Endodermal cell (in vitro differentiated cells): ENCODE data around the gene PCDHGA11. TPM values are rescaled to one million over a fixed set of nuclear protein-coding genes. Genes with fewer than 3 reads are reported as not detected.
"Not testable (repeated sequence)": the region's sequence is repeated elsewhere in the genome, so short reads cannot be mapped to it uniquely, and the experiment has no call there.

ENCODE experiments used
- DNase-seq: peaks from one replicate; pipeline ENCODE4 v3.0.0-alpha.2; 2017
- H3K27ac ChIP-seq: 2 replicates; pipeline ENCODE4 v1.5.1; 2013; ENCODE audit warnings: mild to moderate bottlenecking, low read depth, low read length, moderate library complexity
- H3K27me3 ChIP-seq: 2 replicates; pipeline ENCODE4 v1.6.1; 2013; ENCODE audit warnings: mild to moderate bottlenecking, low read length, moderate library complexity; ENCODE audit not compliant: insufficient read depth, control insufficient read depth, poor library complexity, severe bottlenecking
- H3K36me3 ChIP-seq: 2 replicates; pipeline ENCODE4 v1.7.0; 2013; ENCODE audit warnings: mild to moderate bottlenecking, low read length, moderate library complexity; ENCODE audit not compliant: control insufficient read depth, insufficient read depth
- H3K4me1 ChIP-seq: one replicate; pipeline ENCODE4 v1.7.0; 2013; ENCODE audit warnings: low read length; ENCODE audit not compliant: control insufficient read depth, insufficient read depth
- H3K4me3 ChIP-seq: 2 replicates; pipeline ENCODE4 v1.5.1; 2013; ENCODE audit warnings: mild to moderate bottlenecking, low read length, moderate library complexity
- H3K9ac ChIP-seq: 2 replicates; pipeline ENCODE4 v1.6.1; 2013; ENCODE audit warnings: mild to moderate bottlenecking, low read length, moderate library complexity; ENCODE audit not compliant: poor library complexity, severe bottlenecking; ENCODE audit errors: extremely low read depth
- H3K9me3 ChIP-seq: 2 replicates; pipeline ENCODE4 v1.6.1; 2013; ENCODE audit warnings: mild to moderate bottlenecking, low read length, moderate library complexity; ENCODE audit not compliant: control insufficient read depth
- H3K27ac Mint-ChIP-seq: 2 replicates; pipeline ENCODE4 v1.8.0; 2020; ENCODE audit warnings: mixed read lengths
- H3K27me3 Mint-ChIP-seq: 2 replicates; pipeline ENCODE4 v1.8.0; 2021; ENCODE audit warnings: mild to moderate bottlenecking, mixed read lengths; ENCODE audit not compliant: insufficient read depth
- H3K36me3 Mint-ChIP-seq: 2 replicates; pipeline ENCODE4 v1.8.0; 2020; ENCODE audit warnings: low read depth, mixed read lengths
- H3K4me1 Mint-ChIP-seq: 2 replicates; pipeline ENCODE4 v1.8.0; 2020; ENCODE audit warnings: mixed read lengths
- H3K4me3 Mint-ChIP-seq: 2 replicates; pipeline ENCODE4 v1.8.0; 2020; ENCODE audit warnings: mild to moderate bottlenecking, moderate library complexity, mixed read lengths
- H3K9me3 Mint-ChIP-seq: 2 replicates; pipeline ENCODE4 v1.8.0; 2020; ENCODE audit warnings: mild to moderate bottlenecking, mixed read lengths
- WGBS, 2 experiments: methylation state at CpG; one replicate each; pipeline versions ENCODE4 v1.1.5 to v1.1.7; 2013; ENCODE audit warnings: missing lambda C conversion rate in 2 of 2, mixed read lengths in 1 of 2; ENCODE audit not compliant: insufficient coverage in 1 of 2, insufficient read length in 1 of 2; 5-methylcytosine and 5-hydroxymethylcytosine counted together
- total RNA-seq, 2 donors: library from RNA; stranded (reverse); fragmentation: NEBNext Ultra II Directional in 1 of 2; extraction: Animal tissue kit (Norgen Biotek cat#: 25700) in 1 of 2; gene quantifications; 2 replicates in 1 of 2; 3 replicates in 1 of 2; pipeline ENCODE4 v1.2.1, GENCODE V29; 2021
- TF ChIP-seq, protein P1 (sequence below): fragments of 200-600 bp; sonication (generic); conservative IDR thresholded peaks from 2 replicates; pipeline ENCODE4 v1.5.0; 2021; ENCODE audit warnings: antibody characterized with exemption, mild to moderate bottlenecking

The PCDHGA11 gene
- total RNA-seq, 2 donors from 2014 or later = 8.5 to 10.6 TPM

DNA sequence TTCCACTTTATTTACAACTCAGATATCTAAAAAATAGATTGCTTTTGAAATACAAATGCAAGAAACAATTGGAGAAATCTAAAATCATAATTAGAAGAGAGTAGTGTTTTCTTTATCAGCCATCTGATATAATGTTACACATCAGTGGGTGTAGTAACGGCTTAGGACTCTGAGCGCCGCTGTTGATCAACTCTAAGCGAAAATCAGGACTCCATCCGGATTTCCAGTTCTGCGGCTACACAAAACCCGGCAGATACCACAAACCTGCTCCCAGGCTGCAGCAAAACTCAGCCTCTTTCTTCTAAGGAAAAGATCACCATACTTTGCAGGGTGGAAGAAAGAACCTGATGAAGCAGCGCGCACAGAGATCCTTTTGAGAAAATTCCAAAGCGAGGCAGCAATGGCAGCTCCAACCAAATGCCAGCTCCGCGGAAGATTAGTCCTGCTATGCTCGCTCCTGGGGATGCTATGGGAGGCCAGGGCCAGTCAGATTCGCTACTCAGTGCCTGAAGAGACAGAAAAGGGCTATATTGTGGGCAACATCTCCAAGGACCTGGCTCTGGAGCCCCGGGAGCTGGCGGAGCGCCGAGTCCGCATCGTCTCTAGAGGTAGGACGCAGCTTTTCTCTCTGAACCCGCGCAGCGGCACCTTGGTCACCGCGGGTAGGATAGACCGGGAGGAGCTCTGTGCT, 18.2 kb upstream of the PCDHGA11 start, which contains the start of gene PCDHGA9:
Gene PCDHGA9, plus strand, starts transcription at position 226 of the 691 bp plus-strand sequence. Its CDS starts 175 bp downstream, at position 401.
- no peaks in the 10 kb centered on the region for H3K36me3 ChIP-seq
- TF ChIP-seq, protein P1, sequence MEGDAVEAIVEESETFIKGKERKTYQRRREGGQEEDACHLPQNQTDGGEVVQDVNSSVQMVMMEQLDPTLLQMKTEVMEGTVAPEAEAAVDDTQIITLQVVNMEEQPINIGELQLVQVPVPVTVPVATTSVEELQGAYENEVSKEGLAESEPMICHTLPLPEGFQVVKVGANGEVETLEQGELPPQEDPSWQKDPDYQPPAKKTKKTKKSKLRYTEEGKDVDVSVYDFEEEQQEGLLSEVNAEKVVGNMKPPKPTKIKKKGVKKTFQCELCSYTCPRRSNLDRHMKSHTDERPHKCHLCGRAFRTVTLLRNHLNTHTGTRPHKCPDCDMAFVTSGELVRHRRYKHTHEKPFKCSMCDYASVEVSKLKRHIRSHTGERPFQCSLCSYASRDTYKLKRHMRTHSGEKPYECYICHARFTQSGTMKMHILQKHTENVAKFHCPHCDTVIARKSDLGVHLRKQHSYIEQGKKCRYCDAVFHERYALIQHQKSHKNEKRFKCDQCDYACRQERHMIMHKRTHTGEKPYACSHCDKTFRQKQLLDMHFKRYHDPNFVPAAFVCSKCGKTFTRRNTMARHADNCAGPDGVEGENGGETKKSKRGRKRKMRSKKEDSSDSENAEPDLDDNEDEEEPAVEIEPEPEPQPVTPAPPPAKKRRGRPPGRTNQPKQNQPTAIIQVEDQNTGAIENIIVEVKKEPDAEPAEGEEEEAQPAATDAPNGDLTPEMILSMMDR = no peak
- peaks cover 4% of the 10 kb centered on the region for H3K27me3 Mint-ChIP-seq
- 93 to 95% methylated on average over 25 to 27 of the region's 27 CpGs for WGBS, 2 experiments
- peaks cover 46% of the 10 kb centered on the region for H3K36me3 Mint-ChIP-seq
- peaks cover 50% of the 10 kb centered on the region for H3K9me3 ChIP-seq
- H3K27ac ChIP-seq = no peak within 1 kb of the TSS
- no peaks in the 10 kb centered on the region for H3K4me1 Mint-ChIP-seq
- H3K4me3 ChIP-seq = no peak within 1 kb of the TSS
- no peak within 1 kb of the TSS for H3K9ac ChIP-seq
- no peak within 1 kb of the TSS for H3K27ac Mint-ChIP-seq
- H3K9me3 Mint-ChIP-seq = peaks cover 65% of the 10 kb centered on the region
- H3K27me3 ChIP-seq = no peaks in the 10 kb centered on the region
- DNase-seq = peak; percentile 46
- H3K4me3 Mint-ChIP-seq = no peak within 1 kb of the TSS
- H3K4me1 ChIP-seq = no peaks in the 10 kb centered on the region

GRCh38 chr5:141403387-141403786, 17.5 kb upstream of the PCDHGA11 start:
- H3K9me3 ChIP-seq = peaks cover 49% of the 10 kb centered on the region
- TF ChIP-seq, protein P1 = no peak
- H3K36me3 Mint-ChIP-seq = peaks cover 48% of the 10 kb centered on the region
- DNase-seq = peak; percentile 22
- no peaks in the 10 kb centered on the region for H3K4me1 ChIP-seq
- H3K4me3 ChIP-seq = no peak overlapping the region
- peaks cover 7% of the 10 kb centered on the region for H3K27me3 Mint-ChIP-seq
- H3K9ac ChIP-seq = no peak overlapping the region
- no peak overlapping the region for H3K4me3 Mint-ChIP-seq
- H3K27ac Mint-ChIP-seq = no peak overlapping the region
- H3K27ac ChIP-seq = no peak overlapping the region
- 95 to 98% methylated on average over 15 to 22 of the region's 22 CpGs for WGBS, 2 experiments
- no peaks in the 10 kb centered on the region for H3K36me3 ChIP-seq
- no peaks in the 10 kb centered on the region for H3K4me1 Mint-ChIP-seq
- H3K9me3 Mint-ChIP-seq = peaks cover 63% of the 10 kb centered on the region
- no peaks in the 10 kb centered on the region for H3K27me3 ChIP-seq

GRCh38 chr5:141407790-141408505, 12.9 kb upstream of the PCDHGA11 start, which contains the start of gene PCDHGB6:
TSS of gene PCDHGB6 (plus strand) at chr5:141408021. CDS start at chr5:141408203, 182 bp downstream.
- H3K27ac ChIP-seq = peak within 1 kb of the TSS; percentile 86
- H3K9me3 Mint-ChIP-seq = peaks cover 35% of the 10 kb centered on the region
- WGBS, 2 experiments = 38 to 51% methylated on average over 15 to 49 of the region's 51 CpGs

More at GRCh38 chr5:141407790-141408505, 12.9 kb upstream of the PCDHGA11 start, which contains the start of gene PCDHGB6:
- H3K4me1 ChIP-seq, H3K36me3 ChIP-seq, H3K4me1 Mint-ChIP-seq, H3K9ac ChIP-seq, H3K27me3 ChIP-seq: not testable (repeated sequence)
- Mint-ChIP-seq H3K4me3 (peak within 1 kb of the TSS; percentile 71), H3K36me3 (peaks cover 34% of the 10 kb centered on the region), H3K27ac (peak within 1 kb of the TSS; percentile 82), H3K27me3 (peaks cover 16% of the 10 kb centered on the region)
- Histone ChIP-seq H3K9me3 (peaks cover 35% of the 10 kb centered on the region), H3K4me3 (peak within 1 kb of the TSS; percentile 76)
- DNase-seq = peak; percentile 91
- TF ChIP-seq, protein P1 = peak; percentile 90
